HG03159 (cell line): Measurements from ENCODE around the gene RBM45.
"Not testable (repeated sequence)": the region's sequence is repeated elsewhere in the genome, so short reads cannot be mapped to it uniquely, and the experiment has no call there.

ENCODE experiments used
- ATAC-seq: cut with Tn5 transposase; IDR thresholded peaks from one replicate; pipeline ENCODE4 v1.9.1; 2021; ENCODE audit warnings: mild to moderate bottlenecking, moderate library complexity; ENCODE audit not compliant: unreplicated experiment

Gene RBM45

GRCh38 chr2:178112202-178113152 is at the start of gene RBM45:
Gene RBM45 (plus strand): TSS chr2:178112437. CDS start chr2:178112547, 110 bp downstream.
- peak; percentile 87 for ATAC-seq

GRCh38 chr2:178066324-178066723 is 45.9 kb upstream of the RBM45 start:
- ATAC-seq = no peak

GRCh38 chr2:178066890-178067669 is 45.2 kb upstream of the RBM45 start:
- no peak for ATAC-seq

- no peak for ATAC-seq
Measured at GRCh38 chr2:178068823-178069454, 43.3 kb upstream of the RBM45 start.

GRCh38 chr2:178069551-178069950 is 42.7 kb upstream of the RBM45 start:
- ATAC-seq = no peak

- ATAC-seq = no peak
Measured at GRCh38 chr2:178070824-178071223, 41.4 kb upstream of the RBM45 start.

GRCh38 chr2:178072000-178072382 is 40.2 kb upstream of the RBM45 start:
- ATAC-seq = no peak

- peak; percentile 73 for ATAC-seq
Measured at GRCh38 chr2:178072383-178073301, 39.6 kb upstream of the RBM45 start, which contains the start of gene PDE11A. Gene PDE11A (minus strand): TSS chr2:178072777. CDS start chr2:178072437, 340 bp downstream.

GRCh38 chr2:178074123-178075005 is 37.9 kb upstream of the RBM45 start:
- ATAC-seq = no peak

GRCh38 chr2:178075006-178075326 is 37.3 kb upstream of the RBM45 start:
- ATAC-seq = no peak

- ATAC-seq = no peak
Measured at GRCh38 chr2:178076130-178076529, 36.1 kb upstream of the RBM45 start.

GRCh38 chr2:178079279-178079678 is 33.0 kb upstream of the RBM45 start:
- not testable (repeated sequence) for ATAC-seq

- ATAC-seq = no peak
Measured at GRCh38 chr2:178082408-178083045, 29.7 kb upstream of the RBM45 start.

- no peak for ATAC-seq
Measured at GRCh38 chr2:178084273-178084672, 28.0 kb upstream of the RBM45 start.

GRCh38 chr2:178088774-178089270 is 23.4 kb upstream of the RBM45 start:
- ATAC-seq = no peak

- ATAC-seq = no peak
Measured at GRCh38 chr2:178093471-178093870, 18.8 kb upstream of the RBM45 start.

GRCh38 chr2:178101321-178102079 is 10.7 kb upstream of the RBM45 start:
- no peak for ATAC-seq

- ATAC-seq = no peak
Measured at GRCh38 chr2:178105566-178105965, 6.7 kb upstream of the RBM45 start.
